GM19467 (cell line): ENCODE results near the gene ROR1.

ENCODE experiments used
- ATAC-seq: cut with Tn5 transposase; IDR thresholded peaks from one replicate; pipeline ENCODE4 v1.9.1; 2021; ENCODE audit warnings: mild to moderate bottlenecking, moderate library complexity; ENCODE audit not compliant: unreplicated experiment

The ROR1 gene

GRCh38 chr1:64121766-64122385, 348.1 kb downstream of the ROR1 start:
- no peak for ATAC-seq

- no peak for ATAC-seq
These were observed 348.8 kb downstream of the ROR1 start for GRCh38 chr1:64122588-64122987.

DNA sequence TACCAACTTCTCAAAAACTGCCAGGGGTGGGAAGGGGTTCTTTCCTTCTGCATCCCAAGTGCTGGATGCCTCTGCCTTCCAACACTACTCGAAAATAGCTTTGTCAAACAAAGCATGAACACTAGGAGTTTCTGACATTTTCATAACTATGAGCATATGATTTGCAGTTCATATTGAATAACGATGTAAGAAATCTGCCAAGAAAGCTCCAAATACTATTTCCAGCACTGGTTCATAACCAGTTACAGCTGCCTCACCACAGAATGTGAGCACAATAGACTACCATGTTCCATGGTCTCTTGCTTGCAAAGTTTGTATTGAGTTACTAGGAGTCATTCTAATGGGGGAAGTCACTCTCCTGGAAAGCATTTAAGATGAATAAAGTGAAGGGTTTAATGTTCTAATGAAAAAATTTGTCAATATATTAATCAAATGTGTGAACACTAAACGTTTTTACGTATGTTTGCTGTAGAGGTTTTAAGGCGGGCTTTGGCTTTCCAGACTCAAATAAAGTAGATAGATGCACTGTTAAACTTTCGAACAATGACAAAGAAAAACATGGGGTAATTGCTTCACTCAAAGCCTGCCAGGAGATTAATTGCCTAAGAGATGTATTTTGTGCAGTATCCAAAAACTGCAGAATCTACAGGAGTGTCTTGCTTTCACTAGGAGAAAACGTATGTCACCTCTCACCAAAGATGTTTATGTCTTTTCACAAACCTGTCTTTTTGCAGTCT, 351.1 kb downstream of the ROR1 start:
- no peak for ATAC-seq

DNA sequence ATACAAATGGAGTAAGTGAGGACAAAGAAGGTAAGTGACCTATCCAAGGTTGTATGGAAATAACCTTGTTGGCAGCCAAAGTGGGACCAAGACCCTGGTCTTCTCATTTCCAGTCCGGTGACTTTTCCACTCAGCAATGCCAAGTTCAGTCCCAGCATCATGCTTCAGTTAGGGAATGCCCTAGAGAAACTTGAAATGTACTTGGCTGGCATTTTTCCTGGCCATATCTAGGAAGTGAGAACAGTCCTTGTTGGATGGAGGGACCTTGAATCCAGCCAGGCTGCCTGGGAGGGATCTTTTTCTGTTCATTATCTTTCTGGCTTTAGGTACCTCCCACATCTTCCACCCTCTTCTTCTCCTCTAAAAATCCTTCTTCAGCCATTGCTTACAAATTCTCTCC, 352.8 kb downstream of the ROR1 start:
- ATAC-seq = no peak

DNA sequence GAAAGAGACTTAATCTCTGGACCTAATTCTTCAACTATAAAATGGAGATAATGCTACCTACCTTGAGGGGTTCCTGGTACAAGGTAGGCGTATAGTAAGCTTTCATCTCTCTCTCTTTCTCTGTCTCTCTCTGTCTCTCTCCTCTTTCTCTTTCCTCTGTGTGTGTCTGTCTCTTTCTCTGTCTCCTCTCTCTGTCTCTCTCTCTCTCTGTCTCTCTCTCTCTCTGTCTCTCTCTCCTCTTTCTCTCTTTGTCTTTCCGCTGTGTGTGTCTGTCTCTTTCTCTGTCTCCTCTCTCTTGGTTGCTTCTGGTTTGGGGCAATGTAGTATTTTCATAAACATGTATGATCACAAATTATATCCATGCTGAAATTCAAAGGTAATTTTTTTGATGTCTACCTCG, 353.5 kb downstream of the ROR1 start:
- ATAC-seq = no peak

DNA sequence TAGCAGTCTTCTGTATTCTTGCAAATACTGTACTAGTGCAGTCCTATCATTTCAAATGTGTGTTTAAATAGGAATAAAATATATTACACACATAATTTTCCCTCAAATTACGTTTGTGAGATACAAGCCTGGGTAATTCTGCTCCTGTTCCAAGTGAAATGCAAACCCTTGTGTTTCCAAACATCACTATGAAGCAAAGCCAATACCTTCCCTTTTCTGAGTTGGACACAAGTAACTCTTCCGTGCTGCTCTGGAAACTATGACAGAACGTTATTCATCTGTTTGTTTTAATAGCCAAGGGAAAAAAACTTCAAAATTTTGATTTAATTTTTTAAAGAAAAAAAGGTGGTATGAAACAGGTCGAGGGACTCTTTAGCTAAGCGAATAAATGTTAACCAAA, 355.9 kb downstream of the ROR1 start:
- no peak for ATAC-seq

DNA sequence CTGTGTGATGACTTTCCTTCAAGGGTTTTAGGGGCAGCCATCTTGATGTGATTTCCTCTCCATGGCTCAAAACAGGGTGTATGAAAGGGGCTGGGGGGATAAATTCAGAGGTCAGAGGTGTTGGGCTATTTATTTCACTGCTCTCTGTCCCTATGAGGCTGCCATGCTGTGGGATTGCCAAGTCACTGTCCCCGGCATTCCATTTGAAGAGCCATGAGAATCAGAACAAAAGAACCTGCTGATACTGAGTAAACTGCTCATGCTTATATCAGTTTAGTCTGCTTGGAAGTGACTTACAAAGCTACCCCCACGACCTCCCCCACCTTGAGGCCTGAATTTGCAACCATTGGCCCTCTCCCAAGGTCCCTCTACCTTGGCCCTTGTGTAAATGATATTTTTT, 357.3 kb downstream of the ROR1 start:
- ATAC-seq = no peak

GRCh38 chr1:64133036-64133435, 359.2 kb downstream of the ROR1 start:
- ATAC-seq = no peak

DNA sequence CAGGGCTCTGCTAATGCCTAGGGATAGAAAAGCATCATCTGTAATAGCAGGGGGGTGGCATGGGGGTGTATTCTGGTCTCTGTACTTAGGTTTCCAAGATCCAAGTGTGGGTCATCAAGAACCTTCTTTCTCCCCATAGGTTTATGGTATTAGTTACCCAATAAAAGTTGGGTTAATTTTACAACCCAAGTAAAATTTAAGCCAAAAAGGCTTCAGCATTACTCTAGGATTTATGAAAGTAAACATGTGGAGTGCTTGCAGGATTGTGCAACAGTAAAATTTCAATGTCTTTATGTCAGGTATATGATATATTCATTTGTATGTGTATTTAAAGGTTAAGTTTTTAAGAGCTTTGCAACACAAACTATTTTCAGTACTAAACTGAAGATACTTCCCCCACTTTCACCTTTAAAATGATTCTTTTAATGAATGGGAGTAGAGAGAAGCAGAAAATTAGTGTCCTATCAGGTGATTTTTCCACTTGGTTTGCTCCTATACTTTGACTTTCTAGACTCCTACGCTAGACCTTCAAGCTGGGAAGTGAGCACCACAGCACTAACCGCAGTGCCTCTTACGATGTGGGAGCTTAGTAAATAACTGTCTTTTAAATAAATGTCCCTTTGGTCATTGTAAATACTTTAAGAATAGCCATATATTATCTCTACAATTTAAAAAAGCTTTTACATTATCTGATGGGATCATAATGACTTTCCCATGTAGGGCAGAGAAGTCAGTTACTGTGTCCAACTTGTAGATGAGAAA, 361.8 kb downstream of the ROR1 start:
- no peak for ATAC-seq

- ATAC-seq = no peak
These were observed 362.5 kb downstream of the ROR1 start for GRCh38 chr1:64136296-64136695.

DNA sequence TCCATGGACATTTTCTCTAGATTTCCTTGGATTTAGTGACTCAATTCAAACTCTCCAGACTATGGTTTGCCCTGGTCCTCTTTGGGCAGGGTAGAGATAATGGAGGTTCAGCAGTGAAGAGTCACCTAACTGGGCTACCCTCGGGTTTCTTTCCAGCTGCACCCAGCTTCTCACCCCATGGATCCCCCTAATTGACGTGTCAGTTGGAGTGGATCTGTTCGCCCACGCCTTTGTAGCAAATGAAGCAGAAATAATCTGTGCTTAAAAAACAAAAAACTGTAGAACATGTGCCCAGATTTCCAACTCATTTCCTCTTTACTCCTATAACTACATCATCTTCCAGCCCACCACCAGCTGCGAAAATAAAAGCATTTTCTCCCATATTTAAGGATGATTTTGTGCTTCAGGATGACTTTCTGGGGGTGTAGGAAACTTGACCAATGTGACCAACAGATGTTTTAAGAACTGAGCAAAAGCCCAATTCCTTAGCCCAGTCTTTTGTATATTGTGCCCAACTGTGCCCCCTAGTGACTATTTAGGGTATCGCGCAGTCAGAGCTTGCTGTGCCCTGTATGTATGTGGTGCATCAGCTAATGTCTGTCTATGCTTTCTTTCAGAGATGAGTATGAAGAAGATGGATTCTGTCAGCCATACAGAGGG, 363.1 kb downstream of the ROR1 start:
- peak; percentile 78 for ATAC-seq

- no peak for ATAC-seq
These were observed 363.6 kb downstream of the ROR1 start for GRCh38 chr1:64137412-64137803.

GRCh38 chr1:64139877-64140276, 366.1 kb downstream of the ROR1 start:
- ATAC-seq = no peak

GRCh38 chr1:64140596-64140995, 366.8 kb downstream of the ROR1 start:
- no peak for ATAC-seq

DNA sequence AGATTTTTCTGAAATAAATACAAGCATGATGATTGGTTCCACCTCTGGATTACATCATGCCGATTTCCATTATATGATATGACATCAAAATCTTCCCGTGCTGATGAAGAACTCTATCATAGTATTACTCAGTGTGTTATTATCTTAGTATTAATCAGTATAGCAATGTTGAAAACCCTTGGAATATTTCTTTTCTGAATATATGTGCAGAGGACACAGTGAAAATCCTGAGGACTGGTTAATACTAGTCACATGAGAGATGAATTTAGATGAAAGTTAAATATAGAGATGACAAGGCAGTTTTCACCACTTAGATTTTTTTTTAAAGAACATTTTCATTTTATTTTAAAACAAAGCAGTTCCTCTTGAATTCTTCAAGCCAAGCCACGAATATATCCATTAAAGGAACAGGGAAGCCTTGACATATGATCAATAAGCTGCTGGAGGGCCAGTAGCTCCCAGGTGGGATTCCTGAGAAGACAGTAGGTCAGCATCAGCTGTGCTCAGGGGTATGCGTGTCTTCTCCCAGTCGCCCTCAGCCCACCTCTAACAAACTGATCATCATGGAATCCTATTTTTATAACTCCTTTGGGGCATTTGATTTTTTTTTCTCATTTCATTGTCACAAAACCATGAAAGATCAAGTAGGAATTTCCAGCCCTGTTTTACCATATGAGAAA, 373.4 kb downstream of the ROR1 start:
- no peak for ATAC-seq

- ATAC-seq = no peak
These were observed 373.9 kb downstream of the ROR1 start for GRCh38 chr1:64147759-64148158.

DNA sequence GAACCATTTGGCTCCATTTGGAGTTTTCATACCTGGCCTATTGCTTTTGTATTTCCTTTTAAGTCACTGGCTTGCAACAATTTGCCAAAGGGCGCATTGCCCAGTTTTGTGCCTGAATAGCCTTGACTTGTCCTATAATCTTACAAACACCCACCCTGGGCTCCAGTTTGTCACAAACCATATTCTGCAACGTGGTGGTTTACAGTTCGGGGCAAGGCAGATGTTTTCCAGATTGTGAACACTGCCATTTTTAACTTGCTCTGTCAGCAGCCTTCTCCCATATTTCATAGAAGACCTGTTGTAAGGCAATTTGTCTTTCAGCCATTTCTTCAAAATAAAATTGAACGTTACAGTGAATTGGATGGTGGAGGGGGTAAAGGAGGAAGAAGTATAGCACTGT, 376.4 kb downstream of the ROR1 start:
- ATAC-seq = no peak

GRCh38 chr1:64150729-64151230, 377.0 kb downstream of the ROR1 start:
- ATAC-seq = no peak

- ATAC-seq = no peak
These were observed 381.5 kb downstream of the ROR1 start for GRCh38 chr1:64155278-64155677.

- ATAC-seq = no peak
These were observed 387.6 kb downstream of the ROR1 start for GRCh38 chr1:64161357-64161941.
